ENCODE results near the gene COPRS. TPM values are rescaled to one million over a fixed set of nuclear protein-coding genes. Genes with fewer than 3 reads are reported as not detected.

COPRS gene
- total and polyA plus RNA-seq, 2 of the 13 experiments (the other 11 are each of a cell fraction or from before 2014, with no cell fraction given) = 22.7 to 93.8 TPM

- TF ChIP-seq ZNF281 (CRISPR knock-in tag; IDR thresholded peaks at IDR 0.05; ENCODE audit: borderline replicate concordance) (peak; percentile 71; the same call in 1 of the 2 replicates), SALL2 (CRISPR knock-in tag; IDR thresholded peaks at IDR 0.05) (peak; percentile 48; the same call in 1 of the 2 replicates), ATF4 (CRISPR knock-in tag; IDR thresholded peaks at IDR 0.05) (peak in 1 of 2 experiments; percentile 82; a peak in 2 of 4 replicates), CBFB (CRISPR knock-in tag; IDR thresholded peaks at IDR 0.05) (0 out of 2 replicates have a peak, but pooled peaks have one; percentile 42), GABPB1 (CRISPR knock-in tag; IDR thresholded peaks at IDR 0.05) (peak; percentile 39; the same call in 1 of the 2 replicates), ZNF670 (CRISPR knock-in tag; IDR thresholded peaks at IDR 0.05; ENCODE audit: borderline replicate concordance) (0 out of 2 replicates have a peak, but pooled peaks have one; percentile 53), GTF3A (CRISPR knock-in tag; conservative IDR thresholded peaks at IDR 0.05) (no peak), CTCF (CRISPR knock-in tag; IDR thresholded peaks at IDR 0.05) (peak; percentile 43), CREB1 (IDR thresholded peaks at IDR 0.05) (peak; percentile 84), CREB1 (CRISPR knock-in tag; IDR thresholded peaks at IDR 0.05) (peak; percentile 85), ZNF253 (CRISPR knock-in tag; IDR thresholded peaks at IDR 0.05; ENCODE audit: borderline replicate concordance) (no peak), ZFP36L2 (CRISPR knock-in tag; IDR thresholded peaks at IDR 0.05) (no peak), MEIS2 (CRISPR knock-in tag; IDR thresholded peaks at IDR 0.05) (peak; percentile 87), ZNF292 (CRISPR knock-in tag; IDR thresholded peaks at IDR 0.05; ENCODE audit: borderline replicate concordance, low read depth) (peak; percentile 85; the same call in 1 of the 2 replicates), MBD4 (IDR thresholded peaks at IDR 0.05; ENCODE audit: borderline replicate concordance, low read length) (no peak; the same call in 1 of the 2 replicates), STAT5B (CRISPR knock-in tag; IDR thresholded peaks at IDR 0.05) (peak; percentile 63; the same call in 1 of the 2 replicates), ZNF883 (CRISPR knock-in tag; IDR thresholded peaks at IDR 0.05; ENCODE audit: not compliant biosample characterization) (no peak), POGK (CRISPR knock-in tag; conservative IDR thresholded peaks at IDR 0.05) (peak; percentile 61; the same call in 1 of the 2 replicates), SNRNP70 (IDR thresholded peaks at IDR 0.05; ENCODE audit: low read depth, low read length) (no peak)
Observed at GRCh38 chr17:31803494-31804213, 55.4 kb downstream of the COPRS start (continued).

All from HepG2 (cell line).